ENCODE data around the gene GAS2L1.

DNA sequence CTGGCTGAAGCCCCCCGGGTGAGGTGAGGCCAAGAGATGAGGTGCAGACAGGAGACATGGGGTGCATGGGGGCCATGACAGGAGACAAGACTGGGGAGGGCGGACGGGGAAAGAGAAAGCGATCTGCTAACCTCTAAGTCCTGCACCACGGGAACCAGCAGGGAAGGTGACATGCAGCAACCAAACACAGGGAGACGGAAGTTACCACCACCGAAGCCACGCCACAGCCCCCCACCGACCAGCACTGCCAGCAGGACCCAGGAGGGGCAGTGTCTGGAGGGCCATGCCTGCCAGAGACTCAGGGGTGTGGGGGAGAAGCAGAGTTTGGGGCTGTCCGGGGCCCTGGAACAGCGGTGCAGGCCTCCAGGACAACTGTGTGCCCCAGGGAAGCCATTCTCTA lies 23.1 kb downstream of the GAS2L1 start:
- TF ChIP-seq, protein P1, sequence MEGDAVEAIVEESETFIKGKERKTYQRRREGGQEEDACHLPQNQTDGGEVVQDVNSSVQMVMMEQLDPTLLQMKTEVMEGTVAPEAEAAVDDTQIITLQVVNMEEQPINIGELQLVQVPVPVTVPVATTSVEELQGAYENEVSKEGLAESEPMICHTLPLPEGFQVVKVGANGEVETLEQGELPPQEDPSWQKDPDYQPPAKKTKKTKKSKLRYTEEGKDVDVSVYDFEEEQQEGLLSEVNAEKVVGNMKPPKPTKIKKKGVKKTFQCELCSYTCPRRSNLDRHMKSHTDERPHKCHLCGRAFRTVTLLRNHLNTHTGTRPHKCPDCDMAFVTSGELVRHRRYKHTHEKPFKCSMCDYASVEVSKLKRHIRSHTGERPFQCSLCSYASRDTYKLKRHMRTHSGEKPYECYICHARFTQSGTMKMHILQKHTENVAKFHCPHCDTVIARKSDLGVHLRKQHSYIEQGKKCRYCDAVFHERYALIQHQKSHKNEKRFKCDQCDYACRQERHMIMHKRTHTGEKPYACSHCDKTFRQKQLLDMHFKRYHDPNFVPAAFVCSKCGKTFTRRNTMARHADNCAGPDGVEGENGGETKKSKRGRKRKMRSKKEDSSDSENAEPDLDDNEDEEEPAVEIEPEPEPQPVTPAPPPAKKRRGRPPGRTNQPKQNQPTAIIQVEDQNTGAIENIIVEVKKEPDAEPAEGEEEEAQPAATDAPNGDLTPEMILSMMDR (IDR thresholded peaks at IDR 0.05) = no peak
- TF ChIP-seq POLR2A (IDR thresholded peaks at IDR 0.05) = no peak

Measured in body of pancreas (tissue), 4 donors.